Activated T-helper 1 cell treated with anti-CD3 and anti-CD28 coated beads, Interleukin-2, amount 50 U/mL, for 16 hours (primary cell): ENCODE measurements around the gene CCDC39.
A peak's percentile ranks its signal among the peaks of the same experiment; 100 is the strongest.
"Not testable (repeated sequence)": the region's sequence is repeated elsewhere in the genome, so short reads cannot be mapped to it uniquely, and the experiment has no call there.

Source experiments
- DNase-seq, 2 donors: peaks; one replicate each; pipeline ENCODE4 v3.0.0-alpha.2; 2020; ENCODE audit warnings: low read depth in 1 of 2, low spot score in 1 of 2

CCDC39 gene

GRCh38 chr3:180626844-180627243, 52.4 kb downstream of the CCDC39 start:
- DNase-seq = no peak

- no peak for DNase-seq
Measured at GRCh38 chr3:180624714-180625113, 54.6 kb downstream of the CCDC39 start.

- no peak for DNase-seq
Measured at GRCh38 chr3:180619723-180620122, 59.6 kb downstream of the CCDC39 start.

GRCh38 chr3:180618563-180618962, 60.7 kb downstream of the CCDC39 start:
- DNase-seq = not testable (repeated sequence)

GRCh38 chr3:180617049-180617448, 62.2 kb downstream of the CCDC39 start:
- no peak for DNase-seq

- DNase-seq = no peak
Measured at GRCh38 chr3:180615954-180616353, 63.3 kb downstream of the CCDC39 start.

GRCh38 chr3:180612364-180612763, 66.9 kb downstream of the CCDC39 start:
- DNase-seq = no peak

GRCh38 chr3:180611006-180611405, 68.3 kb downstream of the CCDC39 start:
- DNase-seq = no peak

- peak; percentile 86 to 87 for DNase-seq
Measured at GRCh38 chr3:180601688-180602666, 77.3 kb downstream of the CCDC39 start, which contains the start of gene TTC14. Gene TTC14 (plus strand): TSS chr3:180602163. CDS start chr3:180602262, 99 bp downstream.

GRCh38 chr3:180600473-180600872, 78.8 kb downstream of the CCDC39 start:
- no peak for DNase-seq

GRCh38 chr3:180595559-180595935, 83.7 kb downstream of the CCDC39 start:
- DNase-seq = no peak

GRCh38 chr3:180594631-180595558, 84.4 kb downstream of the CCDC39 start:
- DNase-seq = no peak

- not testable (repeated sequence) for DNase-seq
Measured at GRCh38 chr3:180593631-180594030, 85.7 kb downstream of the CCDC39 start.

- no peak for DNase-seq
Measured at GRCh38 chr3:180590396-180590795, 88.9 kb downstream of the CCDC39 start.

- no peak for DNase-seq
Measured at GRCh38 chr3:180580934-180581333, 98.4 kb downstream of the CCDC39 start.

GRCh38 chr3:180575571-180575970, 103.7 kb downstream of the CCDC39 start:
- DNase-seq = no peak

GRCh38 chr3:180571831-180572598, 107.3 kb downstream of the CCDC39 start:
- DNase-seq = no peak

- DNase-seq = no peak
Measured at GRCh38 chr3:180570238-180570637, 109.1 kb downstream of the CCDC39 start.

- no peak for DNase-seq
Measured at GRCh38 chr3:180564676-180565075, 114.6 kb downstream of the CCDC39 start.
